GM12875 (cell line): ENCODE data around the gene LTF.
"Not testable (repeated sequence)": the region's sequence is repeated elsewhere in the genome, so short reads cannot be mapped to it uniquely, and the experiment has no call there.

ENCODE experiments used
- H3K4me3 ChIP-seq: one replicate; pipeline ENCODE4 v1.5.1; 2011; ENCODE audit warnings: low read depth, low read length, control low read depth
- CTCF ChIP-seq: IDR thresholded peaks from 2 replicates; pipeline ENCODE4 v1.5.1; 2011; ENCODE audit warnings: low read depth, mild to moderate bottlenecking, control low read depth, inconsistent platforms, low read length, moderate library complexity, borderline replicate concordance; ENCODE audit not compliant: insufficient read depth

Gene LTF

DNA sequence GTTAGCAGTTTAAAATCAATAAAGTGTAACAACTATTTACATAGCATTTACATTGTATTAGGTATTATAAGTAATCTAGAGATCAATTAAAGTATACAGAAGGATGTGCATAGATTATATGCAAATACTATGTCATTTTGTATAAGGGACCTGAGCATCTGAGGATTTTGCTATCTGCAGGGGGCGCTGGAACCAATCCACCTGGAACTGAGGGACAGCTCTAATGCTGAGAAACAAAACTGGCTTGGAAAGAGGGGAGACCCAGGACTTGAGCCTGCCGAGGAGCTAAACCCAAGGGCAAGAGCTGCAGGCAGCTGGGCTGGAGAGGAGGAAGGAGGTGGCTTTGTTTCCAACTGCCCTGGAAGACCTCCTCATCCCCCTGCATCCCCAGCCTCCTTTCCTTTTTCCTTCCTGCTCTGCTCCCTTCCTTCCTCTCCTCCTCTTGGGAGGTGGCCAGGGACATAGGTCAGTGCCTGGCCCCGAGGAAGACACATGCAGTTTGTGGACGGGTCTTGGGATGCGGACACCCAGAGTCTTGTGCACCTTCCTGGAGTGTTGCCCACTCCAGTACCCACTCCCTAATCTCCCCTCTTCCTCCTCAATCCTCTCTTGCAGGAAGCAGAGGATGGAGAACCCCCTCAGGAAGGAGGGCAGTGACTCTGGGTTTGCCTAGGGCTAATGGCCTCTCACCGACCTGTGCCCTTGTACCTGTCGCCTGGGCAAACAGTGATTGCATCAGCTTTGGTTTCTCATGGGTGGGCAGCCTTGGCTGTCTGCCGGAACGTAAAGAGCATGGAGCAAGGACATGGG is 32.2 kb upstream of the LTF start:
- TF ChIP-seq CTCF: peak; percentile 55
- H3K4me3 ChIP-seq: no peak overlapping the region

GRCh38 chr3:46495901-46496456 is 31.3 kb upstream of the LTF start:
- H3K4me3 ChIP-seq: no peak overlapping the region
- TF ChIP-seq CTCF: no peak

- not testable (repeated sequence) for H3K4me3 ChIP-seq
Observed at GRCh38 chr3:46494491-46494890, 29.8 kb upstream of the LTF start.

DNA sequence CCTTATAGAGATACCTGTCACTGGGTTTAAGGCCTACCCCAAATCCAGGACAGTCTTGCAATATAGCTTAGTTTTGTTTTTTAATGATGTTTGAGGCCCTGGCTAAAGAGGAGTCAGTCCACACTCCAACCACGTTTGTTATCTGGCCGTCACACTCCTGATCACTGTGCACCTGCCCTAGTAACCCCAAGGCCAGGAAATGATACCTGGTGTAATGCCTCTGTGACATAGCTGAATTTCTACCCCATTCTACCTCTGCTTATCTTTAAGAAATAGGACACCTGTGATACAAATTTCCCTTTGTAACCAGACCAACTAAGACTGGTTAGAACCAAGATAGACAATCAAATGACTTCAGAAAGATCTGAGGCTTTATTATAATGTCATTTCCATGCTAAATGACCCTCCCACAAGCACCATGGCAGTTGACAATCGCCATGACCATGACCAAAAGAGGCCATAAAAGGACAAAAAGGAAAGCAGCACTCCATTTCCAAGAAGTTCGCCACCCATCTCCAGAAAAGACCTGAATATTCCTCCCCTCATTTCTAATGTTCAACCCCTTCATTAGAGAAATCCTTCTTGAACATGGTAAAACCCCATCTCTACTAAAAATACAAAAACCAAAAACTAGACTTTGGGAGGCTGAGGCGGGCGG is 28.3 kb upstream of the LTF start:
- no peak for TF ChIP-seq CTCF
- H3K4me3 ChIP-seq: no peak overlapping the region

DNA sequence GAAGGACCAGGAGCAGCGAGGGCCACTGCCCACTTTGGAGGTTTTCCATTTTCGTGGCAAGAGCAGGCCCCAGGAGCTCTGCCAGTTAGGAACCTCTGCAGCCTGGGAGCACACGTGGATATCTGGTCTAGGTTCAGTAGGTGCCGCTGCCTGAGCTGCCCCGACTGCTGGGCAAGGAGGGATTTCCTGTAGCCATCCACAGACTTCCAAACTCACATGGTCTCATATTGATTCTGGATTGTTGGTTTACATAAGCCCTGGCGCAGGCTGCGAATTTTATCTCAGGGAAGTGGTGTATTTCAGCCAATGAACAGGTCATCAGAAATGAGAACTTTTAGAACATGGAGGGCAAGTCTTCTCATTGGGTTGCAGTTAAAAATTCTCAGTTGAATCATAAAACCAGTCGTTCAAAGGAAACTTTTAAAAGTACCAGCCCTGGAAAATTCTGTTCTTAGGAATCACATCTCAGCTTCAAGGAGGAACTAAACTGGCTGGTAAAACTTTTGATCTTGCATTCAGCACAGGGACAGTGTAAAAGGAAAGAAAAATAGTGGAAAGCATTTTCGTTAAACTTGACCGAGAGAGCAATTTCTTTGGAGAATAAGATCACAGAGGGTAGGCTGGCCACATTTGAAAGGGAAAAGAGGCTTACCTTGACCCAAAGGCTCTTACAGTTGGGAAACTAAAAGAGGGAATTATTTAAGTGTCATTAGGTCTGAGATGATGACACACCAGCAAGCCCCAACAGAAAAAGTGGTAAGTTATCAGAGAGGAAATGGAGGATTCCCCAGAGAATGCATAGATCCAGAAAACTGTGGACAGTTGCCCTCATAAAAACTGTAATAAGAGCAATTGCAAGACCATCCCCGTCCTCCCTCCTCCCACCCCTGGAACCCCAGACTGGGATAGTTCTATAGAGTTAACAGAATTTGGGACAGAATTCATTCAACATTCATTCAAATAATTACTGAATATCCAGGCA is 26.7 kb upstream of the LTF start:
- TF ChIP-seq CTCF: no peak

DNA sequence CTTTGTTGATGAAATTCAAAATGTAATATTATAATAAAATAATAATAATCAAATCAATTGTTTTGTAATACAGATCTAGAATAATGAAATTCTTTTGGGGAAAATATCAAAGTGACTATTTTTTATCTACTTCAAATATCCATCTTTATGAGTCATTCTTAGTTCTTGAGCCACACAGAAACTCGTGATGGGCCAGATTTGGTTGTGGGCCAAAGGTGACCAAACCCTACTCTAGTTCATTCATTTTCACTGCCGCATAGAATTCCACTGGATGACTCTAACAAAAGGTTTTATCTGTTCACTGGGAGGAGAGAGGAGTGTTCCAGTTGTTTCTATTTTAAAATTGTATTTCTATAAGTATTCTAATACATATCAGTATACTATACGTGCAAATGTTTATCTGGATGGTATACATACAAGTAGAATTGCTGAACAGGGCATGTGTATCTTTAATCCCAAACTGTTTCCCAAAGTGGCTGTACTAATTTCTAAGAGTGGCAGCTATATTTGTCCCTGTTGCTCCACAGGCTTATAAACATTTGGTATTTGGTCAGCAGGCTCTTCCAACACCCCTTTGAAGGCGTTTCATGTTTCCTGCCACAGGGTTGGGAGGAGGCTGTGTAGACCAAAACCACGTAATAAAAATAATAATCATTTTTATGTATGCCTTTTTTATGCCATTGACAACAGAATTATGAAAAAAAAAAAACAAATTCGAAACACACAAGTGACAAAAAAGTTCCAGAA is 25.8 kb upstream of the LTF start:
- no peak overlapping the region for H3K4me3 ChIP-seq
- TF ChIP-seq CTCF: no peak

More for the DNA sequence above, 26.7 kb upstream of the LTF start:
- no peak overlapping the region for H3K4me3 ChIP-seq
